Breast epithelium (tissue), 4 donors: Measurements from ENCODE around the gene PPP1CA. TPM values are rescaled to one million over a fixed set of nuclear protein-coding genes. Genes with fewer than 3 reads are reported as not detected.
A peak's percentile ranks its signal among the peaks of the same experiment; 100 is the strongest.

Experiments
- DNase-seq, 2 donors: peaks; one replicate each; pipeline ENCODE4 v3.0.0-alpha.2; 2019; ENCODE audit warnings: low spot score in 2 of 2
- H3K27ac ChIP-seq, 2 donors: fragments of 200-600 bp; sonication (generic) in 1 of 2; one replicate each; pipeline ENCODE4 v1.5.1; 2016 to 2019; ENCODE audit warnings: mild to moderate bottlenecking in 1 of 2
- H3K27me3 ChIP-seq, 2 donors: fragments of 200-600 bp; sonication (generic) in 1 of 2; one replicate each; pipeline versions ENCODE4 v1.5.1 to v1.6.0; 2017 to 2019; ENCODE audit warnings: control low read depth in 1 of 2, mild to moderate bottlenecking in 1 of 2
- H3K36me3 ChIP-seq: fragments of 200-600 bp; one replicate; pipeline ENCODE4 v1.5.1; 2019
- H3K4me1 ChIP-seq, 2 donors: fragments of 200-600 bp; sonication (generic); one replicate each; pipeline ENCODE4 v1.5.1; 2016 to 2019; ENCODE audit warnings: control low read depth in 1 of 2
- H3K4me3 ChIP-seq, 3 donors: fragments of 200-600 bp; sonication (generic); 1 replicate in 2 of 3; 2 replicates in 1 of 3; pipeline ENCODE4 v1.5.1; 2016 to 2019; ENCODE audit warnings: mild to moderate bottlenecking in 3 of 3, moderate library complexity in 2 of 3
- H3K9me3 ChIP-seq, 2 donors: fragments of 200-600 bp; sonication (generic) in 1 of 2; one replicate each; pipeline ENCODE4 v1.5.1; 2016 to 2019; ENCODE audit warnings: control low read depth in 1 of 2
- POLR2A ChIP-seq: fragments of 450-650 bp; IDR thresholded peaks from one replicate; pipeline ENCODE4 v1.6.1; 2016; ENCODE audit warnings: antibody characterized with exemption, mild to moderate bottlenecking, moderate library complexity
- POLR2AphosphoS5 ChIP-seq, 3 donors: sonication (generic); formaldehyde crosslinking; IDR thresholded peaks; one replicate each; pipeline ENCODE4 v1.6.1; 2017; ENCODE audit warnings: antibody characterized with exemption in 3 of 3
- intact Hi-C: fragments of 100-400 bp; cut with DNase I; formaldehyde crosslinking; loops from one replicate; pipeline ENCODE4 v1.15.1; 2023; ENCODE audit warnings: low total_unique reads
- total RNA-seq, 3 donors: library from RNA; depleted of rRNA; stranded (reverse); fragments of >200 nt; gene quantifications; one replicate each; pipeline ENCODE4 v1.1.0, GENCODE V29; 2016
- TF ChIP-seq, protein P1 (sequence below), 3 donors: fragments of 450-650 bp; IDR thresholded peaks; one replicate each; pipeline ENCODE4 v1.5.1; 2016 to 2017; ENCODE audit warnings: antibody characterized with exemption in 3 of 3, mild to moderate bottlenecking in 3 of 3, moderate library complexity in 3 of 3

The PPP1CA gene
- total RNA-seq, 3 donors from 2014 or later: 73.1 to 91.9 (median 76.7) TPM

DNA sequence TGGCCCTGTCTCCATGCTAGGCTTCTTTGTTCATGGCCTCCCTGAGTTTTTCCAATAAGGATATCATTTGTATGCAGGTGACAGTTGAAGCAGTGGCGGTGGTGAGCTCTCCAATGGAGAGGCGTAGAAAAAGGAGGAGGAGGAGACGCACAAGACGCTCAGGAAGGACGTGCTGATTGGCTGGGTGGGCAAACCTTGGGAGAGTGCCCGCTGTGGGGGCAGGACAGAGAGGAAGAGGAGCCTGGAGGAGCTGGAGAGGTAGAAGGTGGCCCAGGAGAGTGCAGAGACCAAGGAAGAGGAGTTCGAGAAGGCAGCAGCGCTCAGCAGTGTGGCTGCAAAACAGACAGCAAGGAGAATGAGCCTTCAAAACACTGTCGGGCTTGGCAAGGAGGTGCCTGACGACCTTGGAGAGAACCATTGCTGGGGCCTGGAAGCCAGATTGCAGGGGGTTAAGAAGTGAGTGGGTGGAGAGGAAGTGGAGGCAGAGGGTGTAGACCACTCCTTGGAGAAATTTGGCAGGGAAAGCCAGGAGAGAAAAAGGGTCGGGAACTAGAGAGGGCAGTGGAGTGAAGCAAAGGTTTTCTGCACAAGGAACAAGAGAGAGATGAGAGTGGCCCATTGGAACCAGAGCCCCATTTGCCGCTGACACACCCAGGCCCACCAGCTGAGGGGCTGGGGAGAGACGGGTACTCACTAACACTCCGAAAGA is 35.8 kb downstream of the PPP1CA start:
- no peak for DNase-seq
- Histone ChIP-seq H3K9me3 (no peaks in the 10 kb centered on the region), H3K27me3 (no peaks in the 10 kb centered on the region), H3K27ac (peak overlapping the region; percentile 68 to 89), H3K4me3 (peak overlapping the region in 1 of 3 donors; percentile 52), H3K36me3 (no peaks in the 10 kb centered on the region), H3K4me1 (peaks cover 16 to 17% of the 10 kb centered on the region in 2 donors)
- intact Hi-C loops: no loop called here
- TF ChIP-seq, protein P1, sequence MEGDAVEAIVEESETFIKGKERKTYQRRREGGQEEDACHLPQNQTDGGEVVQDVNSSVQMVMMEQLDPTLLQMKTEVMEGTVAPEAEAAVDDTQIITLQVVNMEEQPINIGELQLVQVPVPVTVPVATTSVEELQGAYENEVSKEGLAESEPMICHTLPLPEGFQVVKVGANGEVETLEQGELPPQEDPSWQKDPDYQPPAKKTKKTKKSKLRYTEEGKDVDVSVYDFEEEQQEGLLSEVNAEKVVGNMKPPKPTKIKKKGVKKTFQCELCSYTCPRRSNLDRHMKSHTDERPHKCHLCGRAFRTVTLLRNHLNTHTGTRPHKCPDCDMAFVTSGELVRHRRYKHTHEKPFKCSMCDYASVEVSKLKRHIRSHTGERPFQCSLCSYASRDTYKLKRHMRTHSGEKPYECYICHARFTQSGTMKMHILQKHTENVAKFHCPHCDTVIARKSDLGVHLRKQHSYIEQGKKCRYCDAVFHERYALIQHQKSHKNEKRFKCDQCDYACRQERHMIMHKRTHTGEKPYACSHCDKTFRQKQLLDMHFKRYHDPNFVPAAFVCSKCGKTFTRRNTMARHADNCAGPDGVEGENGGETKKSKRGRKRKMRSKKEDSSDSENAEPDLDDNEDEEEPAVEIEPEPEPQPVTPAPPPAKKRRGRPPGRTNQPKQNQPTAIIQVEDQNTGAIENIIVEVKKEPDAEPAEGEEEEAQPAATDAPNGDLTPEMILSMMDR (IDR thresholded peaks at IDR 0.05): no peak
- TF ChIP-seq POLR2A: no peak
- no peak for TF ChIP-seq POLR2AphosphoS5 (IDR thresholded peaks at IDR 0.05)

DNA sequence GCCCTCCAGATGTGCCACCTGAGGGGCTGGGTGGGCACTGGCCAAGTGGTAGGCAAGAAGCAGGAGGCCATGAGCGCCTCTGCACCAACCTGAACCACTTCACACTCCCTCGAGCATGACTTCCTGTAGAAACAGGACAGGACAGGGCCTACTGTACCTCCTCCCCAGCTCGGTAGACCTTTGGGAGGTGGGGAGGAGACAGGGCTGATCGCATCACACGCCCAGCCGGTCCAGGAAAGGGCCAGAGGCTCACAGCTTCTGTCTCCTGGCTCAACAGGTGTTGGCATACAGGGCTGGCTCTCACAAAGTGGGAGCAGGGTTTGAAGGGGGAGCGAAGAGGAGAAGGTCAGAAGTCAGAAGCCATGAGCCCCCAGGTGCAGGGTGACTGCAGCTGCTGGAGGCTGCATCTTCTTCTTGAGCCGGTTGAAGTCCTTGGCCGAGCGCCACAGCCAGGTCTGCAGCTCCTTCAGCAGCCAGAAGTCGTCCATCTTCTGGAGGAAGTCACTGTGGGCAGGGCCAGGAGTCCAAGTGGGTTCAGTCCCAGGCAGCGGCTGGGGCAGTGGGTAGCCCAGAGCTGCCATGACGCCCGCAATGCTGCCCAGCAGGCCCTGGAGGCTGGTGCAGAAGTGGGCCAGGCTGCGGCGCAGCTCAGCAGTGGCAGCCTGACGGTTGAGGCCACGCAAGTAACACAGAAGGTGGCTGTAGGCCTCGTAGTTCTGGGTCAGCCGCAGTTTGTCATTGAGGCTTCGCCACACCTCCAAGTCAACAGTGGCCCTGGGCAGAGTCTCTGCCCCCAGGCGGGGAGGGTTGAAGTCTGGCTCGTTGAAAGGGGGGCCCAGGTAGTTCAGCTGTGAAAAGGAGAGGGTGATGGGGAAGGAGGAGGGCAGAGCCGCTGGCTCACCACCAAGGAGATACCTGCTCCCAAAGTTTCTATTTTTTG is 36.6 kb downstream of the PPP1CA start:
- H3K4me1 ChIP-seq: peaks cover 16 to 17% of the 10 kb centered on the region in 2 donors
- H3K9me3 ChIP-seq: no peaks in the 10 kb centered on the region
- TF ChIP-seq POLR2AphosphoS5 (IDR thresholded peaks at IDR 0.05) (no peak), POLR2A (no peak)
- no peaks in the 10 kb centered on the region for H3K27me3 ChIP-seq
- peak overlapping the region in 1 of 2 donors; percentile 89 for H3K27ac ChIP-seq
- intact Hi-C loops: no loop called here
- no peak for DNase-seq
- no peak overlapping the region for H3K4me3 ChIP-seq
- no peaks in the 10 kb centered on the region for H3K36me3 ChIP-seq

- H3K4me1 ChIP-seq: peaks cover 16 to 17% of the 10 kb centered on the region in 2 donors
- intact Hi-C loops: no loop called here
- TF ChIP-seq, protein P1 (IDR thresholded peaks at IDR 0.05): no peak
- TF ChIP-seq POLR2AphosphoS5 (IDR thresholded peaks at IDR 0.05): no peak
- no peak for TF ChIP-seq POLR2A
- no peak overlapping the region for H3K4me3 ChIP-seq
- no peak for DNase-seq
- H3K27me3 ChIP-seq: no peaks in the 10 kb centered on the region
- H3K27ac ChIP-seq: no peak overlapping the region
- no peaks in the 10 kb centered on the region for H3K36me3 ChIP-seq
- H3K9me3 ChIP-seq: no peaks in the 10 kb centered on the region
Observed at GRCh38 chr11:67364169-67364568, 37.5 kb downstream of the PPP1CA start.

GRCh38 chr11:67357831-67358670 is 43.6 kb downstream of the PPP1CA start:
- no peak for DNase-seq
- H3K27me3 ChIP-seq: no peaks in the 10 kb centered on the region
- H3K4me1 ChIP-seq: peaks cover 9 to 15% of the 10 kb centered on the region in 2 donors
- no peaks in the 10 kb centered on the region for H3K9me3 ChIP-seq
- H3K36me3 ChIP-seq: no peaks in the 10 kb centered on the region
- no peak overlapping the region for H3K27ac ChIP-seq
- TF ChIP-seq POLR2AphosphoS5 (IDR thresholded peaks at IDR 0.05): no peak
- TF ChIP-seq, protein P1 (IDR thresholded peaks at IDR 0.05): no peak
- TF ChIP-seq POLR2A: no peak
- intact Hi-C loops: loop anchor here (5.0 kb wide), 1 partner anchor 34 kb away; the partner anchor contains the start of gene RAD9A
- H3K4me3 ChIP-seq: no peak overlapping the region

- Histone ChIP-seq H3K4me1 (peaks cover 9 to 23% of the 10 kb centered on the region in 2 donors), H3K27ac (peak overlapping the region; percentile 49 to 97), H3K27me3 (no peaks in the 10 kb centered on the region), H3K4me3 (no peak overlapping the region), H3K36me3 (no peaks in the 10 kb centered on the region), H3K9me3 (no peaks in the 10 kb centered on the region)
- intact Hi-C loops: loop anchor here (5.0 kb wide), 1 partner anchor 35 kb away; the partner anchor contains the start of gene RAD9A
- DNase-seq: no peak
- TF ChIP-seq POLR2AphosphoS5 (IDR thresholded peaks at IDR 0.05) (peak; percentile 30 to 47 (median 47)), POLR2A (no peak)
- TF ChIP-seq, protein P1 (IDR thresholded peaks at IDR 0.05): peak; percentile 93 to 99 (median 98)
Observed at GRCh38 chr11:67356864-67357561, 44.6 kb downstream of the PPP1CA start.
